Uterus (tissue), 2 donors: ENCODE results near the gene CACHD1.

ENCODE experiments used
- POLR2A ChIP-seq, 2 donors: fragments of 450-650 bp; IDR thresholded peaks; one replicate each; pipeline ENCODE4 v1.6.1; 2016; ENCODE audit warnings: antibody characterized with exemption in 2 of 2, mild to moderate bottlenecking in 1 of 2, moderate library complexity in 1 of 2
- TF ChIP-seq, protein P1 (sequence below), 4 experiments: fragments of 200-600 bp in 2 of 4; fragments of 450-650 bp in 2 of 4; sonication (generic) in 2 of 4; IDR thresholded peaks; one replicate each; pipeline ENCODE4 v1.5.1; 2016 to 2019; ENCODE audit warnings: antibody characterized with exemption in 4 of 4, mild to moderate bottlenecking in 2 of 4, moderate library complexity in 1 of 4

DNA sequence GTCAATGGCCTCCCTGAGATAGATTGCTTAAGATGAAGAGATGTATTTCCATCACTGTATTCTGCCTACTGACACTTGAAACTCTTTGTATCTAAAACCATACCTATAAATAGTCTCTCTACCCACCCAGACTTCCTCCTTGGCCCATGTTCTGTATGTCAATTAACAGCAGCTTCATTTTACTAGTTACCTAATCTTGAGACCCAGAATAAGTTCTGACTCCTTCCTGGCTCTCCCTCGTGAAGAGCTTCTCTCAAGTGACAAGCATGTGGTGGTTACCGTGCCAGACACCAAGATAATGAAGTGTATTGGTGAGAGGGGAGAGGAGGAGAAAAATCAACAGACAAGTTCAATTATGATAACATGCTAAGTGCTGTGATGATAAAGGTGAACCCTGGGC lies 146.1 kb downstream of the CACHD1 start:
- TF ChIP-seq, protein P1, sequence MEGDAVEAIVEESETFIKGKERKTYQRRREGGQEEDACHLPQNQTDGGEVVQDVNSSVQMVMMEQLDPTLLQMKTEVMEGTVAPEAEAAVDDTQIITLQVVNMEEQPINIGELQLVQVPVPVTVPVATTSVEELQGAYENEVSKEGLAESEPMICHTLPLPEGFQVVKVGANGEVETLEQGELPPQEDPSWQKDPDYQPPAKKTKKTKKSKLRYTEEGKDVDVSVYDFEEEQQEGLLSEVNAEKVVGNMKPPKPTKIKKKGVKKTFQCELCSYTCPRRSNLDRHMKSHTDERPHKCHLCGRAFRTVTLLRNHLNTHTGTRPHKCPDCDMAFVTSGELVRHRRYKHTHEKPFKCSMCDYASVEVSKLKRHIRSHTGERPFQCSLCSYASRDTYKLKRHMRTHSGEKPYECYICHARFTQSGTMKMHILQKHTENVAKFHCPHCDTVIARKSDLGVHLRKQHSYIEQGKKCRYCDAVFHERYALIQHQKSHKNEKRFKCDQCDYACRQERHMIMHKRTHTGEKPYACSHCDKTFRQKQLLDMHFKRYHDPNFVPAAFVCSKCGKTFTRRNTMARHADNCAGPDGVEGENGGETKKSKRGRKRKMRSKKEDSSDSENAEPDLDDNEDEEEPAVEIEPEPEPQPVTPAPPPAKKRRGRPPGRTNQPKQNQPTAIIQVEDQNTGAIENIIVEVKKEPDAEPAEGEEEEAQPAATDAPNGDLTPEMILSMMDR (IDR thresholded peaks at IDR 0.05) = no peak
- no peak for TF ChIP-seq POLR2A (IDR thresholded peaks at IDR 0.05)
